IPS DF 6.9 (cell line): Measurements from ENCODE around the gene CTXN2.

Experiments used
- DNase-seq: peaks from one replicate; pipeline ENCODE4 v3.0.0-alpha.2; 2013; ENCODE audit warnings: low read depth, low spot score
- H3K27ac ChIP-seq: one replicate; pipeline ENCODE4 v1.5.1; 2013; ENCODE audit warnings: low read length, control low read depth
- H3K27me3 ChIP-seq: 2 replicates; pipeline ENCODE4 v1.6.1; 2013; ENCODE audit warnings: mild to moderate bottlenecking, low read length; ENCODE audit not compliant: control insufficient read depth, insufficient read depth
- H3K36me3 ChIP-seq: 2 replicates; pipeline ENCODE4 v1.6.1; 2013; ENCODE audit warnings: low read length; ENCODE audit not compliant: control insufficient read depth, insufficient read depth
- H3K4me1 ChIP-seq: 2 replicates; pipeline ENCODE4 v1.6.1; 2013; ENCODE audit warnings: low read length; ENCODE audit not compliant: control insufficient read depth, insufficient read depth
- H3K4me3 ChIP-seq: 2 replicates; pipeline ENCODE4 v1.5.1; 2013; ENCODE audit warnings: mild to moderate bottlenecking, low read length
- H3K9me3 ChIP-seq: 2 replicates; pipeline ENCODE4 v1.6.1; 2013; ENCODE audit warnings: low read length, inconsistent platforms; ENCODE audit not compliant: control insufficient read depth, insufficient read depth
- WGBS: extraction: QIAGEN DNeasy Blood & Tissue Kit; methylation state at CpG from one replicate; pipeline ENCODE4 v1.1.7; 2013; ENCODE audit warnings: mixed read lengths, missing lambda C conversion rate; ENCODE audit not compliant: insufficient read length, insufficient coverage; 5-methylcytosine and 5-hydroxymethylcytosine counted together

CTXN2 gene

DNA sequence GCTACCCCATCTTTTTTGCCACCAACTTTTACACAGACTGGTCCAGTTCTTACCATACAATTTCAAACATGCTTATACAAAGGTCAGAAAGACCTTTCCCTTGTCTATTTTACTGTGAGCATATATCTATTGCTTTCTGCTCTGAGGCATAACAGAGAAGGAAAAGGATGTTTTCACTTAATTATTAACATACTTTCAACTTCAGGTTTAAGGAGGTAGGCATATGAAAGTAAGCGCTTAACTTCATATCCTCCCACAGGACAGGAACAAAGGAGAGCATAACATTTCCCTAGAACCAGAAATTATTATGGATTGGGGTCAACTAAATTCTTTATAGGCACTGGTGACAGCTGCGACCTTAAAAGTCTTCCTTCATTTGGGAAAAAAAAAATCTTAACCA is 14.5 kb upstream of the CTXN2 start:
- Histone ChIP-seq H3K27ac (no peak overlapping the region), H3K36me3 (no peaks in the 10 kb centered on the region), H3K27me3 (no peaks in the 10 kb centered on the region), H3K9me3 (no peaks in the 10 kb centered on the region), H3K4me3 (peak overlapping the region; percentile 99; the same call in 1 of the 2 replicates), H3K4me1 (no peaks in the 10 kb centered on the region)
- no CpG with 5 or more reads among the region's 2 CpGs for WGBS
- no peak for DNase-seq

DNA sequence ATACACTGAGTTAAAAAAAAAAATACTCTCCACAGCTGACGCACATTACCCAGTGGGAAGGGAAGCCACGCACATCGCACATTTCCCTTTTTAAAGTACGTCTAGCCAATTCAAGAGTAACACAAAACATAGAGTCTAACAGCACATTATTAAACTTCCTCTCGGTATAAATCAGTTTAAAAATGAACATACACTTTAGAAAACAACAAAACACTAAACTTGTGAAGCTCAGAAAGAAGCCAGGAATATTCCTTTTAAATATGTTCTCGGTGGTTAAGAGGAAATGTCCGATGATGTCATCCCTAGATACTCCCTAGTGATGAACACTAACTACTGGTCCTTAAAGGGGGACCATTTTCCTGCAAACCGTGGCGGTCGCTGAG is 14.1 kb upstream of the CTXN2 start:
- no CpG with 5 or more reads among the region's 10 CpGs for WGBS
- no peaks in the 10 kb centered on the region for H3K36me3 ChIP-seq
- no peak for DNase-seq
- peak overlapping the region; percentile 99; the same call in 1 of the 2 replicates for H3K4me3 ChIP-seq
- H3K27ac ChIP-seq, result no peak overlapping the region
- no peaks in the 10 kb centered on the region for H3K27me3 ChIP-seq
- no peaks in the 10 kb centered on the region for H3K9me3 ChIP-seq
- no peaks in the 10 kb centered on the region for H3K4me1 ChIP-seq

DNA sequence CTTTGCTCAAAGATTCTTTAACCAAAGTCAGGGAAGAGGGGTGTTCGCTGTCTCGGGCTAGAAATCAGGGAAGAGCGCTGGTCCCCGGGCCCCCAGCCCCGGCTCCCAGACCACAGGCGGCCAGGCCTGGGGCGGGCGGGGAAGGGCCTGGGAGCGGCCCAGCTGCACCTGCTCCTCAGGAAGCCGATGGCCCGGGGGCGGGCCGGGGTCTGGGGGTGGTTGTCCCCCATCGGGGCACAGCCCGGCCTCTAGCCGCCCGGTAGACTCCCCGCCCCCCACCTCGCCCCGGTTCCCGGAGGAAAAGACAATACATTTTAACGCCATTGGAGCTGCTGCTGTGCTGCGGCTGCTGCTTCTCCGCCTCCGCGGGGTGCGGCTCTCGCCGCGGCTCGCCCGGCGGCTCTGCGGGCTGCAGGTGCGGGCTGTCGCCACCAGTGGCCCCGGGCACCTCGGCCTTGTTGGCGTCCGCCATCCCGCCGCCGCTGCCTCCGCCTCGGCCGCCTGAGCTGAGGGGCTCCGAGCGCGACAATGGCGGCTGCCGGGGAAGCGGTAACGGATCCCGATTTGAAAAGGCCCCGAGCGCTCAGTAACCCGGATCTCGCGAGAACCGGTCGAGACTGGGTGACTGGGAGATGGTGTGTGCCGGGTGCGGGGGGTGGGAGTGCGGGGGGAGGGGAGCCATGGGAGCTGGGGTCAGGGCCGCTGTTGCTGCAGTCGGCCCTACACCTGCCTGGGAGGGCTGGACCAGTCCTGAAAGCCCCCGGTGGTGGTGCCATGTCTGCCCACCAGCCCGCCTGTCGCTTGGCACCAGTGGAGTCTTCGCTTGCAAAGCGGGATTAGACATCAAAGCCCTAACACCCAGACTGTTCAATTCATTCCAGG is 13.5 kb upstream of the CTXN2 start, which contains the start of gene MYEF2:
TSS of gene MYEF2 (minus strand) at position 530 of the 882 bp plus-strand sequence. CDS start at position 472, 58 bp downstream.
- no peaks in the 10 kb centered on the region for H3K9me3 ChIP-seq
- peak within 1 kb of the TSS; percentile 99 for H3K4me3 ChIP-seq
- H3K27ac ChIP-seq, result no peak within 1 kb of the TSS
- H3K27me3 ChIP-seq, result no peaks in the 10 kb centered on the region
- no peaks in the 10 kb centered on the region for H3K4me1 ChIP-seq
- H3K36me3 ChIP-seq, result no peaks in the 10 kb centered on the region
- no CpG with 5 or more reads among the region's 71 CpGs for WGBS
- DNase-seq, result peak; percentile 55

DNA sequence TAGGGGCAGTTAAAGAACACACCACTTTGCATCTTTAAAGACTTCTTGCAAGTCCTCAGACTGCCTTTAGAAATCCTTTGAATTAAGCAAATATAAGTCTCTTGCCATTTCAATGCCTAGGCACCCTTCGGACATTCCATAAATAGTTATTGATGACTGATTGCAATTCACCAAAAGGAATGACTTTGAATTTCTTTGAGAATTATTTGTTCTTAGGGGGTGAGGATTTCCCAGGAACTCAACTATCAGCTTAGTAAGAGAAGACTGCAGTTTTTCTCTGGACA is 12.9 kb upstream of the CTXN2 start:
- H3K27ac ChIP-seq, result no peak overlapping the region
- no peaks in the 10 kb centered on the region for H3K4me1 ChIP-seq
- no peaks in the 10 kb centered on the region for H3K36me3 ChIP-seq
- no peaks in the 10 kb centered on the region for H3K27me3 ChIP-seq
- H3K4me3 ChIP-seq, result peak overlapping the region; percentile 55; the same call in 1 of the 2 replicates
- no CpG with 5 or more reads among the region's 1 CpG for WGBS
- H3K9me3 ChIP-seq, result no peaks in the 10 kb centered on the region
- DNase-seq, result no peak

DNA sequence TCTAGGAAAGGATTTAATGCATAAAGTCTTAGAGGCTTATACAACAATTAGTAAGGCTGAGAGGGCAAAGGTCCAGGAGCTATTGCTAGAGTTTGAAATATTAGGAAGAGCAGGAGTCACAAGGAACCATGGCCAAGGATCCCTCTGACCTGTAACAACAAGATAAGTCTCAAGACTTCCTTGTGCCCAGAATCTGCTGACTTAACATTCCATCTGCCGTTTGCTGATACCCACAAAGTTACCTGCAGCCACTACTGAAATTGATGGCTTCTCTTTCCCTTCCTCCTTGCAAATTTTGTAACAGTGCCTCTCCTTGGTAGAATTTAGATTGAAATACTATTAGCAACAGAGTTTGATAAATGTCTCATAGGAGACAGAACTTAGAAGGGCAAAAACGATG is 8.7 kb upstream of the CTXN2 start:
- Histone ChIP-seq H3K27ac (no peak overlapping the region), H3K4me3 (no peak overlapping the region), H3K4me1 (no peaks in the 10 kb centered on the region), H3K27me3 (no peaks in the 10 kb centered on the region), H3K36me3 (no peaks in the 10 kb centered on the region), H3K9me3 (no peaks in the 10 kb centered on the region)
- DNase-seq, result no peak
- WGBS, result no CpG with 5 or more reads among the region's 2 CpGs

DNA sequence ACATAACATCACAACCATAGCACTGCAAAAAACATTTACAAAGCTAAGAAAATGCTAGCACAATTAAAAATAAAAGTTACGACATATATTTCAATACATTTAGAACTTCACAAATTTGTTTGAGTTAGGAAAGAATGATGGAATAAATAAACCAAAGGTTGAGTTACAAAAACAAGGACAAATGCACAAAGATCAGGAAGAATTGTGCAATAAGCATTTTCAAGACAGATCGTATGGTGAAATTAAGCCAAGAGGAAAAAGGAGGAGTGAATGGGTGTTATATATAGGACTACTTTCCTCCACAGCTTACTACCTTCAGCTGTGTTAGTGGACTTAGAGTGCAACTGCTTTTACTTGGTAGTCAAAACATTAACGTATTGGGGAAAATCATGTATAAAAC is 5.9 kb upstream of the CTXN2 start:
- no CpG with 5 or more reads among the region's 3 CpGs for WGBS

DNA sequence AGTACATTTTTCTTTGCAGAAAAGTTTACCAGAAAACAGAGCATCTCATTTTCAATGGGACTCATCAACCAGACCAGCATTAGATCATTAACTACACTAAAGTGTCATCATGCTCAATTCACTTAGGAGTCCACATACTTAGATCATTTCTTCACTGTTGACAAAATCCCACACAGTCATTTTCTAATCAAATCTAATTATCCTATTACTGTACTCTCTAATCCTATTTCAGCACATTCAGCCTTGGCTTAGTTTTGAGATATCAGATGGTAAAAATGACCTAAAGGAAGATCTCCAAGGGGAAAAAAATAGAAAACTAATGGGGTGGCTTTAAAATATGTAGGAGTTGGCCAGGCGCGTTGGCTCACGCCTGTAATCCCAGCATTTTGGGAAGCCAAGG is 5.2 kb upstream of the CTXN2 start:
- Histone ChIP-seq H3K36me3 (no peaks in the 10 kb centered on the region), H3K4me3 (no peak overlapping the region), H3K27ac (no peak overlapping the region), H3K27me3 (no peaks in the 10 kb centered on the region), H3K4me1 (no peaks in the 10 kb centered on the region), H3K9me3 (no peaks in the 10 kb centered on the region)
- no peak for DNase-seq
- no CpG with 5 or more reads among the region's 3 CpGs for WGBS

More for the DNA sequence above, 5.9 kb upstream of the CTXN2 start:
- Histone ChIP-seq H3K9me3 (no peaks in the 10 kb centered on the region), H3K36me3 (no peaks in the 10 kb centered on the region), H3K4me1 (no peaks in the 10 kb centered on the region), H3K27me3 (no peaks in the 10 kb centered on the region), H3K27ac (no peak overlapping the region), H3K4me3 (no peak overlapping the region)
- DNase-seq, result no peak

DNA sequence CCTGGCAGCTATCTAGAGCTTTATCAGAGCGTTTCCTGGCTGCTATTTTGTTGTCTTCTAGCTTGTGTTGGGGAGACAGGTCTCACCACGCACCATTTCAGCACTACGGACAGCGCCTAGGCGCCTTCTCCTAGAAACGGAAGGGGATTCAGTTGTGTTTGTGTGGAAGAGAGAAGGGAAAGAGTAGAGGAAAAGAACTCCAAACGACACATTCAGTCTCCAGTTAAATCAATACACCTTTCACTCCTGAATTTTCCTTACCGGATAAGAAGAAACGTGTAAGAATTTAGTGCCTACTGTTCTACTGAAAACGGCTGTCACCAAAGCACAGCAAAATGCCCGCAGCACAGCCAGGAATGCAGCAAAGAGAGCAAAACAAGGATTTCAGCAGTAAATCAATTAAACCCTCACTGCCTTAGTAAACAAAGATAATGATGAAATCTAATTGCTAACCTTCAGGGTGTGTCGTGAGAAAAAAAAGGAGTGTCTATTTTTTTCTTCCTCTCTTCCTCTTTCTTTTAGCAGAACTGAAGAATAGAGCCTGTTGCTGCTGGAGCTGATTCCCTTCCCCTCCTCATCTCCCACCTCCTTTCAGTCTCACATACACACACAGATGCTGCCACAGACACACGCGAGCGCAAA is 412 bp upstream of the CTXN2 start:
- no CpG with 5 or more reads among the region's 15 CpGs for WGBS
- no peaks in the 10 kb centered on the region for H3K9me3 ChIP-seq
- H3K4me3 ChIP-seq, result peak overlapping the region; percentile 36; the same call in 1 of the 2 replicates
- H3K4me1 ChIP-seq, result no peaks in the 10 kb centered on the region
- no peaks in the 10 kb centered on the region for H3K36me3 ChIP-seq
- no peaks in the 10 kb centered on the region for H3K27me3 ChIP-seq
- no peak overlapping the region for H3K27ac ChIP-seq
- peak; percentile 76 for DNase-seq

DNA sequence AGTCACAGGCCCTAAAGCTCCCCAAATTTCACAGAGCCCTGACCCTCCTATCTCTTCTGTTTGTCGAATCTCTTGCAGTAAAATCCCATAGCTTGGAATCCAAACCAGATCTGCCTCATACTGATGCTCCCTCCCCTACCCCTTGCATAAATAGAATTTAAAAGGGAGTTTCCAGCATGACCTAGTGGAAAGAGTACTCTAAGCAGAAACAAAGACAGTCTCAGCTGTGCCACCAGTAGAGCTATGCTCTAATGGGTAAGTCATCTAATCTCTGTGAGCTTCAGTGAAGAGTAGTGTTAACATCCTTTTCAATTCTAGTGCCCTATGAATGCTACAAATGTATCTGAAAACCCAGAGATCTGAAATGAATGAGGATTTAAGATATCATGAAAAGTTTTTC is 10.6 kb downstream of the CTXN2 start:
- Histone ChIP-seq H3K4me1 (no peaks in the 10 kb centered on the region), H3K36me3 (no peaks in the 10 kb centered on the region), H3K27me3 (no peaks in the 10 kb centered on the region), H3K9me3 (no peaks in the 10 kb centered on the region), H3K27ac (no peak overlapping the region), H3K4me3 (no peak overlapping the region)
- no peak for DNase-seq
- no CpG with 5 or more reads among the region's 1 CpG for whole genome bisulfite sequencing

DNA sequence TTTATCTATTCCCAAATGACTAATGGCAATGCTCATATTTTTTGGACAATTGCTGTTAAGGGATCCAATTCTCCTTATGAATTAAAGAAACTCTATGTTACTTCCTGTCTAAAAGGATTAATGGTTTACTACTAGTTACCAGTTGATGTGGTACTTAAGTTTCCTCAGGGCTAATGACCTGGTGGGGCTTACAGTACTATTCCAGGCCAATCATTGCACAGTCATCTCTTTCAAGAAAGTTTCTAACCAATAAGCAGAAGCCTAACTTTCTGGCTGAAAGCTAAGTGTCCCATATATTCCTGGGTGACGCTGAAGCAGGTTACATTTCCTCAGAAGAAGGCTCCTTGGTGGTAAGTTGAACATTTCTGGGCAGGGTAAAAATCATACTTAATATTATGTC is 14.5 kb downstream of the CTXN2 start, which contains the start of gene SLC12A1:
TSS of gene SLC12A1 (plus strand) at position 322 of the 400 bp plus-strand sequence. CDS start 1,418 bp downstream, outside the sequence.
- DNase-seq, result no peak
- Histone ChIP-seq H3K27ac (no peak within 1 kb of the TSS), H3K4me3 (no peak within 1 kb of the TSS), H3K27me3 (no peaks in the 10 kb centered on the region), H3K9me3 (no peaks in the 10 kb centered on the region), H3K4me1 (no peaks in the 10 kb centered on the region), H3K36me3 (no peaks in the 10 kb centered on the region)
- WGBS, result no CpG with 5 or more reads among the region's 1 CpG
